MM.1S (cell line): ENCODE data around the gene UNC5A.

ENCODE experiments used
- CTCF ChIP-seq: fragments of 300-600 bp; sonication (generic); IDR thresholded peaks from 2 replicates; pipeline ENCODE4 v1.5.1; 2016; ENCODE audit warnings: antibody characterized with exemption, low read length, mixed read lengths
- EZH2 ChIP-seq: fragments of 300-600 bp; sonication (generic); optimal IDR thresholded peaks from 2 replicates; pipeline ENCODE3; 2017; ENCODE audit warnings: low read depth, mild to moderate bottlenecking, antibody characterized with exemption, low read length, mixed read lengths
- EZH2phosphoT487 ChIP-seq: fragments of 300-600 bp; sonication (generic); IDR thresholded peaks from 2 replicates; pipeline ENCODE4 v1.6.1; 2018; ENCODE audit warnings: antibody characterized with exemption, low read length

DNA sequence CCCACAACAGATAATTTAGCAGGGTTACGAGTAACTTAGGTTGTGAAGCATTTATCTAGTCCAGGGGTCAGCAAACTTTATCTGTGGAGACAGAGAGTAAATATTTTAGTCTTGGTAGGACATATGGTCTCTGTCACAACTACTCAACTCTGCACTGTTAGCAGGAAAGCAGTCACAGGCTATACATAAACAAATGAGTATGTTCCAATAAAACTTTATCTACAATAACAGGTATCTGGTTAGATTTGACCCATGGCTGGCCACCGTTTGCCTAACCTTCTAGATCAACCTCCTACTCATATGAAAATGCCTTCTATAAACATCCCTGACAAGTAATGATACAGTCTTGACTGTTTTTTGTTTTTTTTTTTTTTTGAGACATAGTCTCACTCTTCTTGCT is 101.8 kb downstream of the UNC5A start:
- TF ChIP-seq EZH2 (no peak), CTCF (no peak), EZH2phosphoT487 (no peak)
